DOHH2 (cell line): ENCODE data around the gene P2RY1.

ENCODE experiments used
- CTCF ChIP-seq: fragments of 200-600 bp; sonication (generic); IDR thresholded peaks from one replicate; pipeline ENCODE4 v1.5.1; 2014; ENCODE audit warnings: antibody characterized with exemption, mild to moderate bottlenecking, low read depth, low read length; ENCODE audit not compliant: poor library complexity, severe bottlenecking
- EZH2phosphoT487 ChIP-seq: fragments of 200-600 bp; sonication (generic); IDR thresholded peaks from 2 replicates; pipeline ENCODE4 v1.6.1; 2017; ENCODE audit warnings: borderline replicate concordance, mild to moderate bottlenecking, antibody characterized with exemption, low read length, moderate library complexity, mixed read lengths

GRCh38 chr3:152836269-152836668 is 1.3 kb downstream of the P2RY1 start:
- TF ChIP-seq CTCF (no peak), EZH2phosphoT487 (no peak)
